ENCODE measurements around the gene MAMDC2. TPM values are rescaled to one million over a fixed set of nuclear protein-coding genes. Genes with fewer than 3 reads are reported as not detected.
"Not testable (repeated sequence)": the region's sequence is repeated elsewhere in the genome, so short reads cannot be mapped to it uniquely, and the experiment has no call there.

The MAMDC2 gene
- total RNA-seq, 1 donor from 2014 or later, result 16.0 TPM

- DNase-seq (ENCODE audit: extremely low read depth, low read depth, low spot score), result no peak
Measured at GRCh38 chr9:70169222-70169621, 125.6 kb downstream of the MAMDC2 start.

- no peak for DNase-seq (ENCODE audit: extremely low read depth, low read depth, low spot score)
Measured at GRCh38 chr9:70170151-70170790, 126.6 kb downstream of the MAMDC2 start.

GRCh38 chr9:70172532-70172931 is 128.9 kb downstream of the MAMDC2 start:
- no peak for DNase-seq (ENCODE audit: extremely low read depth, low read depth, low spot score)

GRCh38 chr9:70177121-70177520 is 133.5 kb downstream of the MAMDC2 start:
- no peak for DNase-seq (ENCODE audit: extremely low read depth, low read depth, low spot score)

GRCh38 chr9:70192707-70193106 is 149.1 kb downstream of the MAMDC2 start:
- no peak for DNase-seq (ENCODE audit: extremely low read depth, low read depth, low spot score)

GRCh38 chr9:70195456-70195855 is 151.8 kb downstream of the MAMDC2 start:
- DNase-seq (ENCODE audit: extremely low read depth, low read depth, low spot score), result no peak

- DNase-seq (ENCODE audit: extremely low read depth, low read depth, low spot score), result no peak
Measured at GRCh38 chr9:70197216-70198044, 153.8 kb downstream of the MAMDC2 start.

GRCh38 chr9:70204743-70205142 is 161.1 kb downstream of the MAMDC2 start:
- DNase-seq (ENCODE audit: extremely low read depth, low read depth, low spot score), result not testable (repeated sequence)

GRCh38 chr9:70205366-70206020 is 161.8 kb downstream of the MAMDC2 start:
- DNase-seq (ENCODE audit: extremely low read depth, low read depth, low spot score), result no peak

- DNase-seq (ENCODE audit: extremely low read depth, low read depth, low spot score), result no peak
Measured at GRCh38 chr9:70217029-70217428, 173.4 kb downstream of the MAMDC2 start.

- no peak for DNase-seq (ENCODE audit: extremely low read depth, low read depth, low spot score)
Measured at GRCh38 chr9:70218767-70219166, 175.1 kb downstream of the MAMDC2 start.

- no peak for DNase-seq (ENCODE audit: extremely low read depth, low read depth, low spot score)
Measured at GRCh38 chr9:70220216-70220615, 176.6 kb downstream of the MAMDC2 start.

GRCh38 chr9:70222354-70222753 is 178.7 kb downstream of the MAMDC2 start:
- no peak for DNase-seq (ENCODE audit: extremely low read depth, low read depth, low spot score)

- DNase-seq (ENCODE audit: extremely low read depth, low read depth, low spot score), result no peak
Measured at GRCh38 chr9:70228118-70228517, 184.5 kb downstream of the MAMDC2 start.

GRCh38 chr9:70228611-70229010 is 185.0 kb downstream of the MAMDC2 start:
- no peak for DNase-seq (ENCODE audit: extremely low read depth, low read depth, low spot score)

GRCh38 chr9:70229026-70229425 is 185.4 kb downstream of the MAMDC2 start:
- DNase-seq (ENCODE audit: extremely low read depth, low read depth, low spot score), result no peak

GRCh38 chr9:70229579-70229978 is 185.9 kb downstream of the MAMDC2 start:
- DNase-seq (ENCODE audit: extremely low read depth, low read depth, low spot score), result no peak

GRCh38 chr9:70232476-70232875 is 188.8 kb downstream of the MAMDC2 start:
- no peak for DNase-seq (ENCODE audit: extremely low read depth, low read depth, low spot score)

- DNase-seq (ENCODE audit: extremely low read depth, low read depth, low spot score), result not testable (repeated sequence)
Measured at GRCh38 chr9:70234208-70234607, 190.6 kb downstream of the MAMDC2 start.

GRCh38 chr9:70245952-70246351 is 202.3 kb downstream of the MAMDC2 start:
- not testable (repeated sequence) for DNase-seq (ENCODE audit: extremely low read depth, low read depth, low spot score)

- no peak for DNase-seq (ENCODE audit: extremely low read depth, low read depth, low spot score)
Measured at GRCh38 chr9:70250221-70250620, 206.6 kb downstream of the MAMDC2 start.

GRCh38 chr9:70255486-70255885 is 211.8 kb downstream of the MAMDC2 start:
- DNase-seq (ENCODE audit: extremely low read depth, low read depth, low spot score), result no peak
